Suprapubic skin (tissue), 4 donors: ENCODE data around the gene ALDH3B2. TPM values are rescaled to one million over a fixed set of nuclear protein-coding genes. Genes with fewer than 3 reads are reported as not detected.
A peak's percentile ranks its signal among the peaks of the same experiment; 100 is the strongest.

ENCODE experiments used
- DNase-seq, 2 donors: peaks; one replicate each; pipeline ENCODE4 v3.0.0-alpha.2; 2019; ENCODE audit warnings: low spot score in 2 of 2
- H3K27ac ChIP-seq: fragments of 200-600 bp; sonication (generic); one replicate; pipeline ENCODE4 v1.5.1; 2019
- H3K27me3 ChIP-seq: fragments of 200-600 bp; sonication (generic); one replicate; pipeline ENCODE4 v1.5.1; 2019
- H3K36me3 ChIP-seq: fragments of 200-600 bp; sonication (generic); one replicate; pipeline ENCODE4 v1.5.1; 2019
- H3K4me1 ChIP-seq: fragments of 200-600 bp; sonication (generic); one replicate; pipeline ENCODE4 v1.5.1; 2019
- H3K4me3 ChIP-seq: fragments of 200-600 bp; sonication (generic); one replicate; pipeline ENCODE4 v1.5.1; 2019; ENCODE audit warnings: mild to moderate bottlenecking
- H3K9me3 ChIP-seq: fragments of 200-600 bp; sonication (generic); one replicate; pipeline ENCODE4 v1.5.1; 2019
- CTCF ChIP-seq, 2 donors: fragments of 200-600 bp in 1 of 2; fragments of 450-650 bp in 1 of 2; sonication (generic) in 1 of 2; IDR thresholded peaks; one replicate each; pipeline ENCODE4 v1.5.1; 2016 to 2019; ENCODE audit warnings: antibody characterized with exemption in 2 of 2, mild to moderate bottlenecking in 1 of 2, moderate library complexity in 1 of 2
- EP300 ChIP-seq: sonication (generic); formaldehyde crosslinking; IDR thresholded peaks from one replicate; pipeline ENCODE4 v1.6.1; 2017; ENCODE audit warnings: antibody characterized with exemption
- POLR2A ChIP-seq, 2 donors: fragments of 450-650 bp; IDR thresholded peaks; one replicate each; pipeline ENCODE4 v1.6.1; 2017; ENCODE audit warnings: antibody characterized with exemption in 2 of 2, mild to moderate bottlenecking in 2 of 2, moderate library complexity in 2 of 2
- POLR2AphosphoS5 ChIP-seq, 3 donors: sonication (generic); formaldehyde crosslinking; IDR thresholded peaks; one replicate each; pipeline ENCODE4 v1.6.1; 2017; ENCODE audit warnings: antibody characterized with exemption in 3 of 3
- WGBS: methylation state at CpG from one replicate; pipeline ENCODE4 v1.1.5; 2018; 5-methylcytosine and 5-hydroxymethylcytosine counted together
- total RNA-seq, 4 donors: library from RNA; depleted of rRNA; stranded (reverse); fragments of >200 nt; gene quantifications; one replicate each; pipeline ENCODE4 v1.1.0, GENCODE V29; 2016

ALDH3B2 gene
- total RNA-seq, 4 donors from 2014 or later: 90.0 to 176 (median 105) TPM

GRCh38 chr11:67648796-67649613 is 25.4 kb downstream of the ALDH3B2 start:
- 70% methylated on average over 6 of the region's 12 CpGs for WGBS
- no peaks in the 10 kb centered on the region for H3K4me1 ChIP-seq
- H3K4me3 ChIP-seq: no peak overlapping the region
- H3K36me3 ChIP-seq: no peaks in the 10 kb centered on the region
- H3K27ac ChIP-seq: no peak overlapping the region
- no peaks in the 10 kb centered on the region for H3K9me3 ChIP-seq
- peak in 1 of 2 donors; percentile 57 for DNase-seq
- no peak for TF ChIP-seq CTCF (IDR thresholded peaks at IDR 0.05)
- no peak for TF ChIP-seq EP300
- TF ChIP-seq POLR2A (IDR thresholded peaks at IDR 0.05): no peak
- H3K27me3 ChIP-seq: peaks cover 20% of the 10 kb centered on the region

GRCh38 chr11:67648140-67648795 is 26.2 kb downstream of the ALDH3B2 start:
- H3K27ac ChIP-seq: no peak overlapping the region
- H3K9me3 ChIP-seq: no peaks in the 10 kb centered on the region
- 62% methylated on average over 12 of the region's 12 CpGs for WGBS
- no peak for DNase-seq
- no peak overlapping the region for H3K4me3 ChIP-seq
- peaks cover 20% of the 10 kb centered on the region for H3K27me3 ChIP-seq
- H3K4me1 ChIP-seq: no peaks in the 10 kb centered on the region
- no peaks in the 10 kb centered on the region for H3K36me3 ChIP-seq
- TF ChIP-seq POLR2A (IDR thresholded peaks at IDR 0.05) (no peak), POLR2AphosphoS5 (IDR thresholded peaks at IDR 0.05) (no peak), CTCF (IDR thresholded peaks at IDR 0.05) (no peak), EP300 (no peak)

GRCh38 chr11:67647471-67647870 is 27.0 kb downstream of the ALDH3B2 start:
- H3K27me3 ChIP-seq: peaks cover 20% of the 10 kb centered on the region
- peak in 1 of 2 donors; percentile 73 for DNase-seq
- 67% methylated on average over 9 of the region's 15 CpGs for WGBS

GRCh38 chr11:67646535-67647336 is 27.7 kb downstream of the ALDH3B2 start:
- TF ChIP-seq POLR2A (IDR thresholded peaks at IDR 0.05) (no peak), CTCF (IDR thresholded peaks at IDR 0.05) (no peak), EP300 (no peak), POLR2AphosphoS5 (IDR thresholded peaks at IDR 0.05) (no peak)
- H3K9me3 ChIP-seq: no peaks in the 10 kb centered on the region

More at GRCh38 chr11:67647471-67647870, 27.0 kb downstream of the ALDH3B2 start:
- Histone ChIP-seq H3K4me1 (no peaks in the 10 kb centered on the region), H3K9me3 (no peaks in the 10 kb centered on the region), H3K4me3 (no peak overlapping the region), H3K27ac (no peak overlapping the region), H3K36me3 (no peaks in the 10 kb centered on the region)
- TF ChIP-seq CTCF (IDR thresholded peaks at IDR 0.05) (no peak), POLR2AphosphoS5 (IDR thresholded peaks at IDR 0.05) (no peak), EP300 (no peak), POLR2A (IDR thresholded peaks at IDR 0.05) (no peak)

More at GRCh38 chr11:67646535-67647336, 27.7 kb downstream of the ALDH3B2 start:
- no peak overlapping the region for H3K27ac ChIP-seq
- H3K27me3 ChIP-seq: peaks cover 20% of the 10 kb centered on the region
- no peaks in the 10 kb centered on the region for H3K4me1 ChIP-seq
- peak in 1 of 2 donors; percentile 76 for DNase-seq
- no peak overlapping the region for H3K4me3 ChIP-seq
- H3K36me3 ChIP-seq: no peaks in the 10 kb centered on the region
- WGBS: 78% methylated on average over 12 of the region's 24 CpGs
